ENCODE results near the gene KYAT1.

The KYAT1 gene

DNA sequence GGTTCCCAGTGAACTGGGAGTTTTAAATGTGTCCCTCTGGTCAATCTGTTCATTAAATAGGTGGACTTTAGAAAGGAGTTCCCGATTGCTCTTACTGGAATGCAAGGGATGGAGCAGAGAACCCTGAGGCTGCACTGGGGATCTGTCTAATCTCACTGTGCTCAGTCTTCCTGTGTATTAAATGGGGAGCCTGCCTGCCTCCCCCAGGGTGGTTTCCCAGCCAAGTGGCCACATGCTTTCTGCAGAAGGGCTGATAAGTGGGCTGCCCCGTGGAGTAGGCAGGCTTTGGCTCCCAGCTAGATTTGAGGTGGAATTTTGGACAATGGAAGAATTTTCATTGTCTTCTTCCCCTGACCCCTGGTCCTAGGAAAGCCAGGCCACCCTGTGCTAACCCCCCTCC lies 25.0 kb upstream of the KYAT1 start:
- DNase-seq, result no peak

DNA sequence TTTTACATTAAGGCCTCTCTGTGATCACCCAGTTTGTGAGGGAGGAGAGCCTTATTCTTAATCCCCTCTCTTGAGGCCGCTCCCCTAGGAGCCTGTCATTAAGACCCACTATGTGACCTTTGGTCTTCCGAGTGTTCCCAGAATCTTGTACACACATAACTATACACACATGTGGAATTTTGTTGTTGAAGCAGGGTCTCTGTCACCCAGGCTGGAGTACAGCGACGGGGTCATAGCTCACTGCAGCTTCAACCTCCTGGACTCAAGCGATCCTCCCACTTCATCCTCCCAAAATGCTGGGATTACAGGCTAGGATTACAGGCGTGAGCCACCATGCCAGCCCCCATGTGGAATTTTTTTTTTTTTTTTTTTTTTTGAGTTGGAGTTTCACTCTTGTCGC lies 24.2 kb upstream of the KYAT1 start:
- no peak for DNase-seq

DNA sequence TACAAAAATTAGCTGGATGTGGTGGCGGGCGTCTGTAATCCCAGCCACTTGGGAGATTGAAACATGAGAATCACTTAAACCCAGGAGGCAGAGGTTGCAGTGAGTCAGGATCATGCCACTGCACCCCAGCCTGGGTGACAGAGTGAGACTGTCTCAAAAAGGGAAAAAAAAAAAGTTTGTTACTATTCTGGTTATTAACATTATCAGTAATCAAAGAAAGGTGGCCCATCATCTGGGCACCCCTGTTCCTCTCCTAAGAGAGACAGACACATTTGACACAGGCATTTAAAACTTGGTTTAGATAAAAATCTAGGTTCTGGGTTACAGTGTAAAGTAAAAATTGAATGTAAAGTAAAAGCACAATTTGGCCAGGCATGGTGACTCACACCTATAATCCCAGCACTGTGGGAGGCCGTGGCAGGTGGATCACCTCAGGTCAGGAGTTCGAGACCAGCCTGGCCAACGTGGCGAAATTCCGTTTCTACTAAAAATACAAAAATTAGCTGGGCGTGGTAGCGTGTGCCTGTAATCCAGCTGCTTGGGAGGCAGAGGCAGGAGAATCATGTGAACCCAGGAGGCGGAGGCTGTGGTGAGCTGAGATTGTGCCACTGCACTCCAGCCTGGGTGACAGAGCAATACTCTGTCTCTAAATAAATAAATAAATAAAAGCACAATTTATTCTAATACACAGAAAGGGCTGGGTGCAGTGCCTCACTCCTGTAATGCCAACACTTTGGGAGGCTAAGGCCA lies 22.3 kb upstream of the KYAT1 start:
- DNase-seq, result no peak

DNA sequence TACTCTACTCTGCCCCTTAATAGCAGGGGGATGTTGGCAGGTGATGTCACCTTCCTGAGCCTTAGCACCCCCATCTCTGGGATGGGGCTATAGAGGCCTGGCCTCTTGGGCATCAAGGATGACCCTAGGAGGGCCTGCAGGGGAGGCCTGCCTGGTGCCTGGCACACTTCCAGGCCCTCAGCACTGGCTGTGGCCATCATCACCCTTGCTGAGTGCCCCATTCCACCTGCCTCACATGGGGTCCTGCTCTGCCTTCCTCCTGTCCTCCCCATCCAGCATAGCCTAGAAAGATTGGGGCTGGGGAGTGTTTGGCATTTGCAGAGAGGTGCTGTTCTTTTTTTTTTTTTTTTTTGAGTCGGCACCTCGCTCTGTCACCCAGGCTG lies 21.3 kb upstream of the KYAT1 start:
- no peak for DNase-seq

DNA sequence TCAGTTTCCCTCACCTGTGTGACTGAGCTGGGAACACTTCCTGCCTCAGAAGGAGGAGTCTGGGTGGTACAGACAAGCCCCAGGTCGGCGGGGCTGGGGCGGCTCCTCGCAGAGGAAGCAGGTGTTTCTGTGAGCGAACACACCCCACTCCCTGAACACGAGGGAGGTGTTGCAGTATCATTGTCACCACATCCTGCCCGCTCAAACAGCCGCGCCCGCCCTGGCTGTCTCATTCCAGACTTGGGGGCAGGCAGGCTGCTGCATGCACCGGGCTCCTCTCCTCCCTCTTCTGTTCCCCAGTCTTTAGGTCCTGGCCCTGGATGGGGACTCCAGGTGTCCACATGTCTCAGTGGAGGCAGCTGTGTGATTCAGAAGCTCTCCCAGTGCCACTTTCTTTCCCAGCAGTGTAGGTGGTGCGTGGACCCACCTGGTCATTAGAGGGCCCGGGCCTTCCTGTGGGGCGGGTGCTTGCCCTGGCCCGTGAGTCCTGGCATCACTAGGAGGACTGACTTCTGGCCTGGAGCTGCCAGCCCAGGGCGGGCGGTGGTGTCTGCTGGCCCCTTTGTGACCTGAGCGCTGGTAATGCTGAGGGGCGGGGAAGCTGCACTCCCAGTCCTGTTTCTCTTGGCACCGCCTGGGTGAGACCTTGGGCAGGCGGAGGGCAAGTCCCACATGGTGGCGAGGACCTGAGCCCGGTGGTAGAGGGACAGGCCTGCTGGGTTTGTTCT lies 20.8 kb upstream of the KYAT1 start:
- peak; percentile 85 for DNase-seq

DNA sequence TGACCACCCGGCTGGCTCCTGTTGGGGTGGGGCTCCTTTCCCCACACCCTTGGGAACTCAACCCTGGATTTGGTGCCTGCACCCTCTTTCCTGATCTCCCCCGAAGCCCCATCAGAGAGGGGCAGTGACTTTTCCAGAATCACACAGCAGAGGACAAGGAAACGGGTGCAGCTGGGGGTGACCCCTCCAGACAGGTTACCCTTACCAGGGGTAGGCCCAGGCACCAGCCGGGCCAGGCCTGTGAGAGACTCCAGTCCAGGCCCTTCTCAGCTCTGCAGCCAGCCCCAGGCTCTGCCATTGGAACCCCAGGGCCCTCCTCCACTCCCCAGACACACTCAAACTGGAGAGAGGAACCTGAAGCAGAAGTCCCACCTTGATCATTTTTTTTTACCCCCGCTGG lies 20.1 kb upstream of the KYAT1 start:
- no peak for DNase-seq

DNA sequence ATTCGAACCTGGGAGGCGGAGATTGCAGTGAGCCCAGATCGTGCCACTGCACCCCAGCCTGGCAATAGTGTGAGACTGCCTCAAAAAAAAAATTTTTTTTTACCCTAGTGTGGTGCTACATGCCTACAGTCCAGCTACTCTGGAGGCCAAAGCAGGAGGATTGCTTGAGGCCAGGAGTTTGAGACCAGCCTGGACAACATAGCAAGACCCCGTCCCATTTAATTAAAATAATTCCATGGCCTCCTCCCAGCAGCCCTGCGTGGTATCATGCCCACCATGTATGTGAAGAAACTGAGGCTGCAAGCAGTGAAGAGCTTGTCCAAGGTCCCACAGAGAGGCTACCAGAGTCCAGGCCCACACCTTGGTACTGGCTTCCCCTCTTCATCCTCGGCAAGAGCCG lies 19.6 kb upstream of the KYAT1 start:
- no peak for DNase-seq

DNA sequence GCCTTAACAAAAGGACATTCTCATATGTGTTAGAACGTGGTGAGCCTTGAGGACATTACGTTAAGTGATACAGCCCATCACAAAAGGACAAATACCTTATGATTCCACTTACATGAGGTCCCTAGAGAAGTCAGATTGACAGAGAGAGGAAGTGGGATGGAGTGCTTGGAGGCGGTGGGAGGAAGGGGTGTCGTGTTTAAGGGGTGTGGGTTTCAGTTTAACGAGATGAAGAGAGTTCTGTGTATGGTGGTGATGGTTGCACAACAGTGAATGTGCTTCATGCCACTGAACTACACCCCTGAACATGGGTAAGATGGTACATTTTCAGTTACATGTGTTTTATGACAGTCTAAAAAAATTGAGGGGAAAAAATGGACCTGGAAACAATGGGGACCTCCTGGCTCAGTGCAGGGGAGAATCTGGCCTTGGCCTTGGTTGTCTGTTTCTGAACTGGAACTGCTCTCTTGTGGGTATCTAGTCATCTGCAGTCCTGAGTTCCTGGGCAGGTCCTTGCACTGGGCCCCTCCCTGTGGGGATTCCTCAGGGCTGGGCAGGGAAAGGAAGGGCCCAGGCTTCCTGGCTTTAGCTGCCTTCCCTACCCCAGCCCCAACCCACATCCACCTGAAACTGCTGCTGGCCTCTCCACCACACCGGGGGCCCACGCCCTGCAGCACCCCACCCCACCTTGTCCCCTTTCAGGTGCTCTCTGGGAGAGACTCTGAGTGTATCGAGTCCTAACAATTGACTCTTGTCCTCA lies 18.0 kb upstream of the KYAT1 start:
- DNase-seq, result no peak

- DNase-seq, result no peak
These were observed 17.3 kb upstream of the KYAT1 start for GRCh38 chr9:128898845-128899565.

- DNase-seq, result no peak
These were observed 16.6 kb upstream of the KYAT1 start for GRCh38 chr9:128898382-128898781.

DNA sequence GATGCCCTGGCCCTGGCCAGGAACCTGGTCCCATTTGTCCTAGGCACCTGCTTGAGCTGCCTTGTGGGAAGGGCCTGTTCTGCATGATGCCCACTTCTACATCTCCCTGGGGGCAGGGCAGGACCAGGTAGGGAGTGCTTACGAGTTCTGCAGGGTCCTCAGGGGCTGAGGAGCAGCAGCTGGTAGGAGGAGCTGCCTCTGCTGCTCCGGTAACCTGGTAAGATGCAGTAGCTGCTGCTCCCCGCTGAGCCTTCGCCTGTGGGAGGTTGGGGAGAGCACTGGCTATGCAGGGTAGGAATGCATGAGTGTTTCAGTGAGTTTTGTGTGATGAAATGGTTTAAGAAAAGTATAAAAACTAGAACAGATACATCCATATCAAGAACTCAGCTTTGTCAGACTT lies 13.8 kb upstream of the KYAT1 start:
- DNase-seq, result no peak

DNA sequence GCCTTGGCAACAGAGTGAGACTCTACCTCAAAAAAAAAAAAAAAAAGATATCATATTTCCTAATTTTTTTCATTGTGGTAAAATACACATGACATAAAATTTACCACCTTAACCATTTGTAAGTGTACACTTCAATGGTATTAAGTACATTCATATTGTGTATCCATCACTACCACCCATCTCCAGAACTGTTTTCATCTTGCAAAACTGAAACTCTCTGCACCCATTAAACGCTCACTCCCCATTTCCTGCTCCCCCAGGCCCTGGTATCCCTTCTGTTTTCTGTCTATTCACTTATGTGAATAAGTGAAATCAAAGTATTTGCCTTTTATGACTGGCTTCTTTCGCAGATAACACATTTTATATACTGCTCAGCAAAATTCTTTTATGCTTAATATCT lies 13.0 kb upstream of the KYAT1 start:
- no peak for DNase-seq

GRCh38 chr9:128893354-128893753 lies 11.6 kb upstream of the KYAT1 start:
- DNase-seq, result no peak

- no peak for DNase-seq
These were observed 10.6 kb upstream of the KYAT1 start for GRCh38 chr9:128892221-128892921.

DNA sequence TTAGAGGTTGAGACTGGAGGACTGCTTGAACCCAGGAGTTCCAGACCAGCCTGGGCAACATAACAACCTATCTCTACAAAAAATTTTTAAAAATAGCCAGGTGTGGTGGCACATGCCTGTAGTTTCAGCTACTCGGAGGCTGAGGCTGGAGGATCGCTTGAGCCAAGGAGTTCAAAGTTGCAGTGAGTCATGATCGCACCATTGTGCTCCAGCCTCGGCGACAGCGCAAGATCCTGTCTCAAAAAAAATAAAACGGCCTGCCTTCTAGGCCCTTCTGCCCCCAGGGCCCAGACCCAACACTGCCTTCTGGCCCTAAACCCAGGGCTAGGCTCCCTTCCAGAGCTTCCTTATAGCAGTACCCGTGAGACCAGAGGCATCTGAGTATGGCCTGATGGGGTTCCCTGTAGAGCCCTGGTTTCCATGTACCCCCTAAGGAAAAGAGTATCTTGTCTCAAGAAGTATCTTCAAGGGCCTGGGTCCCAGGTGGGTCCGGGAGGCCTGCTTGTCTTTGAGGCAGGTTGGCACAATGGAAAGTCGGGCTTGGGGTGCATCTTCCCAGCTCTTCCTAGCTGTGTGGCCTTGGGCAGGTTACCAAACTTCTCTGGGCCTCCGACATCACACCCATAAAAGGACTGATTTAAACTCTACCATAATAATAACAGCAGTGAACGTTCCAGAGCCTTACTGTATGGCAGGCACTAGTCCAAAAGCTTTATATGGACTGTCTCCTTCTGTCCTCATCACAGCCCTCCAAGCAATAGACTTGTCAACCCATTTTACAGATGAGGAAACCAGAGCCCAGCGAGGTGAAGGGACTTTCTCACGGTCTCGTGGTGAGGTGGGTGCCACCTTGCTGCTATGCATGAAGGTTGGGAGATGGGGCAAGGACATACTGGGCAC lies 9.8 kb upstream of the KYAT1 start:
- no peak for DNase-seq

- DNase-seq, result no peak
These were observed 6.2 kb upstream of the KYAT1 start for GRCh38 chr9:128887914-128888350.

DNA sequence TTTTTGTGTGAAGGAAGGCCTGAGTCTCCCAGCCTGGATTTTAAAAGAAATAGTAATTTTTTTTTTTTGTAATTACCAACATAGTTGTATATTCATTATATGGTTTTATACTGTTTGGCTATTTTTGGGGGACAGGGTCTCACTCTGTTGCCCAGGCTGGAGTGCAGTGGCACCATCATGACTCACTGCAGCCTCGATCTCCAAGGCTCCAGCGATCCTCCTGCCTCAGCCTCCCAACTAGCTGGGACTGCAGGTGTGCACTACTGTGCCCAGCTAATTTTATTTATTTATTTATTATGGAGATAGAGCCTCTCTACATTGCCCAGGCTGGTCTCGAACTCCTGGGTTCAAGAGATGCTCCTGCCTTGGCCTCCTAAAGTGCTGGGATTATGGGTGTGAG lies 5.3 kb upstream of the KYAT1 start:
- no peak for DNase-seq

GRCh38 chr9:128886211-128886891 lies 4.6 kb upstream of the KYAT1 start:
- DNase-seq, result no peak

GRCh38 chr9:128885798-128886197 lies 4.0 kb upstream of the KYAT1 start:
- DNase-seq, result no peak

- DNase-seq, result no peak
These were observed 3.6 kb upstream of the KYAT1 start for GRCh38 chr9:128885376-128885775.

DNA sequence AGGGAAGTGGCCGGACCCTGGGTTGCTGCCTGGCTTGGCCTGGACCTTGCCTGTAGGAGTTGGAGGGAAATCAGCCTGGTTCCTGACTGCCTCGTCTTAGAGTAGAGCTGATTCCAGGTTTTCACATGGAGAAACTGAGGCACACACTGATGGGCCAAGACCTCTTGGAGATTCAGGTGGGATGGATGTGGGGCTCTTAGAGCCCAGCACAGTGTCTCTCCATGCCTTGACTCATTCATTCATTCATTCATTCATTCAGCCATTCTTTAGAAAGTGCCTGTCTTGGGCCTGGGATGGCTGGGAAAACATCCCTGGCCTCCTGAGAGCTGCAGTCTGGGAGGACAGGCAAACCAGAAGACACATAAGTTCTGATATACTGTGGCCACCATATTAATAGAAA lies 2.4 kb upstream of the KYAT1 start:
- DNase-seq, result no peak

Data from activated T-cell treated with anti-CD3 and anti-CD28 coated beads, Interleukin-2, amount 50 U/mL, for 1 hour (primary cell).